ENCODE results near the gene SUCLG2. TPM values are rescaled to one million over a fixed set of nuclear protein-coding genes. Genes with fewer than 3 reads are reported as not detected.

Gene SUCLG2
- polyA plus RNA-seq, 1 donor (not counting 4 experiments of a cell fraction or from before 2014, with no cell fraction given): 26.7 TPM

GRCh38 chr3:67462187-67462586 is 192.2 kb downstream of the SUCLG2 start:
- Histone ChIP-seq H3K4me1 (ENCODE audit: control insufficient read depth, extremely low read depth, insufficient read depth, low read length) (no peaks in the 10 kb centered on the region), H3K9me1 (ENCODE audit: control insufficient read depth, extremely low read depth, insufficient read depth, low read length) (no peaks in the 10 kb centered on the region), H3K9ac (ENCODE audit: control insufficient read depth, extremely low read depth, insufficient read depth, low read length) (no peak overlapping the region), H3K79me2 (ENCODE audit: control insufficient read depth, insufficient read depth, low read length) (no peaks in the 10 kb centered on the region), H3K4me3 (ENCODE audit: control insufficient read depth in 2 of 3, extremely low read depth in 1 of 3, insufficient read depth in 2 of 3, low read depth in 1 of 3, low read length in 3 of 3) (no peak overlapping the region), H3K27me3 (ENCODE audit: control insufficient read depth, extremely low read depth, insufficient read depth, low read length) (no peaks in the 10 kb centered on the region), H2AFZ (ENCODE audit: control insufficient read depth, low read length) (no peak overlapping the region), H3K4me2 (ENCODE audit: control insufficient read depth, extremely low read depth, insufficient read depth, low read depth, low read length) (no peak overlapping the region), H3K27ac (ENCODE audit: control insufficient read depth, insufficient read depth, low read length) (no peak overlapping the region), H4K20me1 (ENCODE audit: control insufficient read depth, extremely low read depth, insufficient read depth, low read length) (no peaks in the 10 kb centered on the region), H3K36me3 (ENCODE audit: control insufficient read depth in 2 of 2, extremely low read depth in 1 of 2, insufficient read depth in 2 of 2, low read length in 2 of 2) (no peaks in the 10 kb centered on the region), H3K9me3 (ENCODE audit: control insufficient read depth, low read depth, low read length) (no peaks in the 10 kb centered on the region)
- dilution Hi-C loops (cut with MboI; ENCODE audit: extremely low pct_ligation_motif_present, low sequenced_read_pairs): no loop called here
- FAIRE-seq (no peak), DNase-seq (ENCODE audit: low read depth, low spot score) (no peak)
- TF ChIP-seq EZH2 (IDR thresholded peaks at IDR 0.05; ENCODE audit: low read length) (no peak), CTCF (optimal IDR thresholded peaks at IDR 0.05 in 1 of 3, IDR thresholded peaks at IDR 0.05 in 1 of 3, conservative IDR thresholded peaks at IDR 0.05 in 1 of 3; ENCODE audit: extremely low read depth in 1 of 3, insufficient read depth in 2 of 3, low read length in 3 of 3) (no peak)

GRCh38 chr3:67461667-67462142 is 192.7 kb downstream of the SUCLG2 start:
- no peak overlapping the region for H3K9ac ChIP-seq (ENCODE audit: control insufficient read depth, extremely low read depth, insufficient read depth, low read length)
- H4K20me1 ChIP-seq (ENCODE audit: control insufficient read depth, extremely low read depth, insufficient read depth, low read length): no peaks in the 10 kb centered on the region
- no peak overlapping the region for H2AFZ ChIP-seq (ENCODE audit: control insufficient read depth, low read length)
- no peaks in the 10 kb centered on the region for H3K79me2 ChIP-seq (ENCODE audit: control insufficient read depth, insufficient read depth, low read length)
- TF ChIP-seq EZH2 (IDR thresholded peaks at IDR 0.05; ENCODE audit: low read length) (no peak), CTCF (optimal IDR thresholded peaks at IDR 0.05 in 1 of 3, IDR thresholded peaks at IDR 0.05 in 1 of 3, conservative IDR thresholded peaks at IDR 0.05 in 1 of 3; ENCODE audit: extremely low read depth in 1 of 3, insufficient read depth in 2 of 3, low read length in 3 of 3) (no peak)
- H3K27ac ChIP-seq (ENCODE audit: control insufficient read depth, insufficient read depth, low read length): no peak overlapping the region
- H3K9me3 ChIP-seq (ENCODE audit: control insufficient read depth, low read depth, low read length): no peaks in the 10 kb centered on the region
- no peaks in the 10 kb centered on the region for H3K27me3 ChIP-seq (ENCODE audit: control insufficient read depth, extremely low read depth, insufficient read depth, low read length)
- no peak for DNase-seq (ENCODE audit: low read depth, low spot score)
- no peaks in the 10 kb centered on the region for H3K9me1 ChIP-seq (ENCODE audit: control insufficient read depth, extremely low read depth, insufficient read depth, low read length)
- H3K4me2 ChIP-seq (ENCODE audit: control insufficient read depth, extremely low read depth, insufficient read depth, low read depth, low read length): no peak overlapping the region
- H3K36me3 ChIP-seq (ENCODE audit: control insufficient read depth in 2 of 2, extremely low read depth in 1 of 2, insufficient read depth in 2 of 2, low read length in 2 of 2): no peaks in the 10 kb centered on the region
- H3K4me1 ChIP-seq (ENCODE audit: control insufficient read depth, extremely low read depth, insufficient read depth, low read length): no peaks in the 10 kb centered on the region
- no peak overlapping the region for H3K4me3 ChIP-seq (ENCODE audit: control insufficient read depth in 2 of 3, extremely low read depth in 1 of 3, insufficient read depth in 2 of 3, low read depth in 1 of 3, low read length in 3 of 3)
- dilution Hi-C loops (cut with MboI; ENCODE audit: extremely low pct_ligation_motif_present, low sequenced_read_pairs): no loop called here
- FAIRE-seq: no peak
